GM12801 (cell line): Measurements from ENCODE around the gene ANKRD9.

Experiments used
- TF ChIP-seq, protein P1 (sequence below): IDR thresholded peaks from one replicate; pipeline ENCODE4 v1.5.1; 2011; ENCODE audit warnings: control low read depth; ENCODE audit not compliant: insufficient read length; ENCODE audit errors: extremely low read depth

Gene ANKRD9

DNA sequence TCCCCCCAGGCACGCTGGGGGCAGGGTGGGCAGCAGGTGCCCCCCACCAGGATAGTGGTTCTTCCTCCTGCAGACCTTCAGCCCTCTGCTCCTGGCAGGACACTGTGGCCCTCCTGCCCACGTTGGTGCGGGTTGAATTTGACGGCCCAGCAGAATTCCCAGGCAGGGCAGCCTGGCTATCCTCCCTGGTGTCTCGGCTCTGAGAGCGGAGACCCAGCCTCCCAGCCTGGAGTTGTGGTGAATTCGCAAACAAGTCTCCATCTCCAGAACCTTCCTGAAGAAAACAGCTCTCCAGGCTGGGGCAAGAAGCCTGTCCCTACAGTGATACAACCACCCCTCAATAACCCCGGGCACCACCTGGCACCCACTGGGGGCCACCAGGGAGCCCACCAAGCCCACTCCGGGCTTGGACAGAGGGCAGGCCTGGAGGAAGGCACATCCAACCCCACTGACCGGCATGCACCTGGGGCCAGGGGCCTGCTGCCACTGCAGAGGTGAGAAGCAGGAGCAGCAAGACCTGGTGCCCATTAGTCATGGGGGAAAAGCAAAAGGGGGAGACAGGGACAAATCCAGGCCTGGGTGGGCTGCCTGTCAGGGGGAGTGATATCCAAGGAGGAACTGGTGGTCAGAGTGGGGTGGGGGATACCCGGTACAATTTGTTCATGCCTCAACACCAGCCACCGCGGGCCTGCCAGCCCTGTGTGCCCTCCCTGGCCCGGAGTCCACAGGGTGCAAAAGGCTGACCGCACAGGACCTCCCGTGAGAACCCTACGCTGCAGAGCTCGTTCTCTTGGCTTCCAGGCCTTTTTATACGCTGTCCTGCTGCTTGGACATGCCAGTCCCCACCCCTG is 3.6 kb downstream of the ANKRD9 start:
- TF ChIP-seq, protein P1, sequence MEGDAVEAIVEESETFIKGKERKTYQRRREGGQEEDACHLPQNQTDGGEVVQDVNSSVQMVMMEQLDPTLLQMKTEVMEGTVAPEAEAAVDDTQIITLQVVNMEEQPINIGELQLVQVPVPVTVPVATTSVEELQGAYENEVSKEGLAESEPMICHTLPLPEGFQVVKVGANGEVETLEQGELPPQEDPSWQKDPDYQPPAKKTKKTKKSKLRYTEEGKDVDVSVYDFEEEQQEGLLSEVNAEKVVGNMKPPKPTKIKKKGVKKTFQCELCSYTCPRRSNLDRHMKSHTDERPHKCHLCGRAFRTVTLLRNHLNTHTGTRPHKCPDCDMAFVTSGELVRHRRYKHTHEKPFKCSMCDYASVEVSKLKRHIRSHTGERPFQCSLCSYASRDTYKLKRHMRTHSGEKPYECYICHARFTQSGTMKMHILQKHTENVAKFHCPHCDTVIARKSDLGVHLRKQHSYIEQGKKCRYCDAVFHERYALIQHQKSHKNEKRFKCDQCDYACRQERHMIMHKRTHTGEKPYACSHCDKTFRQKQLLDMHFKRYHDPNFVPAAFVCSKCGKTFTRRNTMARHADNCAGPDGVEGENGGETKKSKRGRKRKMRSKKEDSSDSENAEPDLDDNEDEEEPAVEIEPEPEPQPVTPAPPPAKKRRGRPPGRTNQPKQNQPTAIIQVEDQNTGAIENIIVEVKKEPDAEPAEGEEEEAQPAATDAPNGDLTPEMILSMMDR: no peak

DNA sequence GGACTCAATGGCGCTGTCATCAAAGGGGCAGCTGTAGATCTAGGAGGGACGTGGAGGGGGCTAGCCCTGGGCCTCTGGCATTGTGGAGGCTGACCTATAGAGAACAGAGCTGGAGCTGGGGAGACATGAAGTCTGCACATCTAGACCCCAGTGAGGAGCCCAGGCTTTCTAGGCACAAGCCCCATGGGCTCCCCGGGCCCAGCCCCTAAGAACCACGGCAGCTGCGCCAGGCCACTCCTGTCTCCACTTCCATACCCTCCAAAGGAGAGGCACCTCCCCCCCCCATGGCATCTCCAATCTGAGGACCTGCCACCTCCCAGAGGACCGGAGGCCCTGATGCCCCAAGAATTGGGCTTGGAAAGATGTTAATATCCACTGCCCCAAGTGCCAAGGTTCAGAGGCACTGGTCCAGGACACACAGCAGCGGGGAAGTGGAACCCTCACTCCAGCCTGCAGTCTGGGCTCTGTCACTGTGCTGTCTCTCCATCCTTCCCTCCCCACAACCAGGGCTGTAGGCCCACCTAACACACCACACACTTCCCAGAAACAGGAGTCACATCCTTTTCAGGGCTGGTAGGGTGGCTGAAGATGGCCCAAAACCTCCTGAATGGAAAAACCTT is 4.5 kb downstream of the ANKRD9 start:
- TF ChIP-seq, protein P1: no peak

DNA sequence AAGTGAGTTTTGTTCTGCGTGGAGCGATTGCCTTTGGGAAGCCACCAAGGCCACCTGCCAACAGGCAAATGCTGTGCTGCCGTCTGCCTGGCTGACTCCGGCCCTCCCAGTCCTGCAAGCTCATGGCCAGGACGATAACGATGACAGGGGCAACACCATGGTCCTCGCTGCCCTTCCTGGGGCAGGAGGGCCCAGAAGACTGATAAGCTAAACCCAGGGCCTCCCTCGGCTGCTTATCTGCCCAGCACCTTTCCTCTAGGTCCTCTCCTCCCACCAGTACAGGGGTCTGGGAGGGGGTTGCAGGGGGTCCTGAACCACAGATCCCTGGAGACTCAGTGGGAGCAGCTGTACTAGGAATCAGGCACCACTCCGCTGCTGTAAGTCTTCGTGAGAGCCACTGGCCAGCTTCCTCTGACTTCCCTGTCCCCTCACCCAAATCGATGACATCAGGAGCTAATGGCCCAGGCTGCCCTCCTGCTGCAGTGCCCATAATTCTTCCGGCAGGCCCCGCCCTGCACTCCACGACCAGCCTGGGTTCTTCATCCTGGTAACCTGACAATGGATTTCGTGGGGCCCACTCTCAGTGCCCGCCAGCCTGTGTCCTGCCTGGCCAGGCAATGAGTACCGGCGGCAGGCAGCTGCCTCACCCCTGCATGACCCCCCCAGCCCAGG is 5.1 kb downstream of the ANKRD9 start:
- TF ChIP-seq, protein P1: no peak

DNA sequence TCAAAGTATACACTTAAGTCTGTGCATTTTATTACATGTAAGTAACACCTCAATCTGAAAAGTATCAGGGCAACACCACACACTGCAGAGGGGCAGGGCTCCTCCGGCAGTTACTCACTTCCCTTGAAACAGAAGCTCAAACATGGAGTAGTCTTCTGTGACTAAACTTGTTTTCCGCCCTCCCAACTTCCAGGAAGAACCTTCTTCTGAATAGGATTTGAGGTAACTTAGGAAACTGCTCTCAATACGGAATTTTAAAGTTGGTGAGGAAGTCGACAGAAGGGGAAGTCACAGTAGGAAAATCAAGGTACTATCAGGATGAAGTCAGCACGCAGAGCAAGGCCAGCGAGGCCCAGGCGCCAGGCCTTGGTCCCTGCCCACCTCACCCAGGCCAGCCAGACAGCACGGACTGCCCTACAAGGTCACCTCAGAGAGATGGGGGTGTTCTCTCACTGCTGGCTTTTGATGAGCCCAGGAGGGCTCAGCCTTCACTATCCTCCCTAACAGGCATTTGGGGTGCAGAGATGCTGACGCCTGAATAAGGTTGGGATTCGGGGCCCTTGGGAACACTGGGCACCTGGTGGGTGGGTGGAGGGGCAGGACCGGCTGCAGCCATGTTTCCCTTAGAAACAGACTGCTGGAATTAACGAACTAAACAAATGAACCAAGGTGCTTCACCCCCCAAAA is 5.8 kb downstream of the ANKRD9 start:
- TF ChIP-seq, protein P1: no peak

DNA sequence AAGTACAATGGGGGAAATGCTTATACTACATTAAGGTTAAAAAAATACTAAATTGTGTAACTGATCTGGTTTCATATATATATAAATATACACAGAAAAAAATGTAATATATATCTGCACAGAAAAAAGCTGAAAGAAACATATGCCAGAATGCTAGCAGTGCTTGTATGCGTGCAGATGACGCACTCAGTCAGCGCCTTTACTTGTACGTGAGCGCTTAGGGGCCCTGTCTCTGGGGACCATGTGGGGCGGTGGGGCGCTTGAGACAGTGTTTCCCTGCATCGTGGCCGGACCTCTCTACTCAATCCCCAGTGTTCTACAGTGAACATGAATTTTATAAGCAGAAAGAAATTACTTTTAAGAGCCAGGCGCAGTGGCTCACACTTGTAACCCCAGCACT is 7.0 kb downstream of the ANKRD9 start:
- TF ChIP-seq, protein P1: no peak

DNA sequence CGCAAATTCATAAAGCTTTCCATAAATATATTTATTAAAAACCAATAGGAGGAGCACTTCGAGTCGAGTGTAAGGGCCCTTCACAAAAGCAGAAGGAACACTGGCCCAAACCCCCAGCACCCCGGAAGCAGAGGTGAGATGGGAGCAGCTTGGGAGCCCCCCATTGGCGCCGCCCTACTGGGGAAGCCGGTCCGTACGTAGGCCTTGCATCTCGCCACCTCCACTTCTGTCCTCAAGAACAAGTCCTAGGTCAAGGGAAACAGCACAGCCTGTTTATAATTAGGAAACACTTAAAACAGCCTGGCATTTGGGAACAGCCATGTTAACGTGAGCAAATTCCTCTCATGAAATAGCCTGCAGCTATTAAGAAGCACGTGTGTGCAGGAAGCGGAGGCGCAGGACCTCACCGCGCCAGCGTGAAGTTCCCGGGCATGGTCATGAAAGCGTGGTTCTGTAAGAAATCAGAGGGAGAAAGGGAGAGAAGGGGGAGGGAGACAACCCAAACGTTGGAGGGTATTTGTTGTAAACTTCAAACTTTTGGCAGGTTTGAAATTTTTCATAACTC is 7.7 kb downstream of the ANKRD9 start:
- TF ChIP-seq, protein P1: no peak
